OCI-LY7 (cell line): Measurements from ENCODE around the gene RAB3B. TPM values are rescaled to one million over a fixed set of nuclear protein-coding genes. Genes with fewer than 3 reads are reported as not detected.

Experiments
- BruUV-seq: library from RNA; stranded (reverse); fragments of 400-500 nt; replicated peaks from 2 replicates; lab custom pipeline; 2021; lab: Mats Ljungman, UMichigan
- CTCF ChIA-PET: fragments of 300-600 bp; sonication (Branson Sonifier 250); formaldehyde crosslinking; loops from one replicate; lab custom pipeline; 2022; ENCODE audit warnings: antibody characterized with exemption; ENCODE audit not compliant: unreplicated experiment; lab: Charles Lee
- POLR2A ChIA-PET: fragments of 300-600 bp; sonication (Branson Sonifier 250); formaldehyde crosslinking; loops from one replicate; lab custom pipeline; 2022; ENCODE audit warnings: antibody characterized with exemption; lab: Charles Lee
- DNase-seq: peaks from one replicate; pipeline ENCODE4 v3.0.0-alpha.2; 2015; ENCODE audit warnings: low spot score
- H2AFZ ChIP-seq: fragments of 200-600 bp; sonication (generic), shearing (Covaris generic); 2 replicates; pipeline ENCODE4 v1.6.1; 2014; ENCODE audit warnings: mild to moderate bottlenecking, antibody characterized with exemption, low read length, moderate library complexity
- H3K27ac ChIP-seq: fragments of 200-600 bp; sonication (generic); 2 replicates; pipeline ENCODE4 v1.5.1; 2014; ENCODE audit warnings: mixed run types, low read depth, mild to moderate bottlenecking, moderate library complexity, low read length, inconsistent platforms; ENCODE audit not compliant: poor library complexity, severe bottlenecking
- H3K36me3 ChIP-seq: fragments of 200-600 bp; sonication (generic); 2 replicates; pipeline ENCODE4 v1.6.1; 2014; ENCODE audit warnings: mild to moderate bottlenecking, antibody characterized with exemption, low read length, moderate library complexity, mixed read lengths; ENCODE audit not compliant: insufficient read depth
- H3K4me1 ChIP-seq: fragments of 200-600 bp; sonication (generic); 2 replicates; pipeline ENCODE4 v1.5.1; 2014; ENCODE audit warnings: mild to moderate bottlenecking, low read length; ENCODE audit not compliant: insufficient read depth, poor library complexity, severe bottlenecking
- H3K4me2 ChIP-seq: fragments of 200-600 bp; sonication (generic); 2 replicates; pipeline ENCODE4 v1.6.1; 2014; ENCODE audit warnings: mild to moderate bottlenecking, low read length
- H3K4me3 ChIP-seq: fragments of 200-600 bp; sonication (generic); 2 replicates; pipeline ENCODE4 v1.5.1; 2014; ENCODE audit warnings: mild to moderate bottlenecking, low read depth, low read length; ENCODE audit not compliant: poor library complexity, severe bottlenecking
- H3K79me2 ChIP-seq: fragments of 200-600 bp; sonication (generic); 2 replicates; pipeline ENCODE4 v1.6.1; 2016; ENCODE audit warnings: low read depth, mild to moderate bottlenecking, low read length, moderate library complexity, mixed read lengths; ENCODE audit not compliant: insufficient read depth
- H3K9me2 ChIP-seq: fragments of 200-600 bp; sonication (generic); 2 replicates; pipeline ENCODE4 v1.6.1; 2016; ENCODE audit warnings: mild to moderate bottlenecking, low read length, mixed read lengths; ENCODE audit not compliant: insufficient read depth
- H3K9me3 ChIP-seq: fragments of 200-600 bp; sonication (generic); 2 replicates; pipeline ENCODE4 v1.6.1; 2014; ENCODE audit warnings: mild to moderate bottlenecking, mixed run types, low read length, mixed read lengths
- H4K20me1 ChIP-seq: fragments of 200-600 bp; sonication (generic); 2 replicates; pipeline ENCODE4 v1.6.1; 2014; ENCODE audit warnings: mild to moderate bottlenecking, antibody characterized with exemption, low read length, moderate library complexity, mixed read lengths; ENCODE audit not compliant: insufficient read depth
- EZH2phosphoT487 ChIP-seq: fragments of 200-600 bp; sonication (generic); IDR thresholded peaks from 2 replicates; pipeline ENCODE4 v1.6.1; 2018; ENCODE audit warnings: low read depth, borderline replicate concordance, mild to moderate bottlenecking, mixed run types, antibody characterized with exemption, low read length, moderate library complexity, mixed read lengths
- intact Hi-C: fragments of 100-400 bp; cut with micrococcal nuclease; formaldehyde crosslinking; loops from one replicate; pipeline ENCODE4 v1.10.0; 2022; ENCODE audit not compliant: unreplicated experiment
- total RNA-seq, 2 experiments: library from RNA; depleted of rRNA in 1 of 2; stranded (reverse); fragments of >200 nt in 1 of 2; shearing (Covaris generic) in 1 of 2; gene quantifications; 2 replicates each; pipeline ENCODE4 v1.2.3, GENCODE V29; 2014 to 2022
- TF ChIP-seq, protein P1 (sequence below): fragments of 200-600 bp; sonication (generic); conservative IDR thresholded peaks from 2 replicates; pipeline ENCODE4 v1.5.1; 2014; ENCODE audit warnings: mild to moderate bottlenecking, antibody characterized with exemption, low read length, moderate library complexity, mixed read lengths

RAB3B gene
- total RNA-seq, 2 experiments from 2014 or later, result 0.03 TPM; not detected in 1

- Histone ChIP-seq H2AFZ (no peak overlapping the region), H3K4me2 (no peak overlapping the region), H3K9me3 (no peaks in the 10 kb centered on the region), H3K4me1 (peaks cover 4% of the 10 kb centered on the region), H3K36me3 (no peaks in the 10 kb centered on the region), H3K9me2 (no peaks in the 10 kb centered on the region), H3K4me3 (no peak overlapping the region), H3K27ac (no peak overlapping the region), H4K20me1 (no peaks in the 10 kb centered on the region), H3K79me2 (no peaks in the 10 kb centered on the region)
- BruUV-seq, result no TSS peak
- no peak for DNase-seq
- POLR2A ChIA-PET, result interaction anchor here (0.6 kb wide), 1 partner anchor 49 kb away, joined by 3 read pairs; no protein-coding TSS in a partner anchor
- intact Hi-C loops, result no loop called here
- CTCF ChIA-PET, result interaction anchor here (0.9 kb wide), 1 partner anchor 11 kb away, joined by 3 read pairs; no protein-coding TSS in a partner anchor
- TF ChIP-seq, protein P1, sequence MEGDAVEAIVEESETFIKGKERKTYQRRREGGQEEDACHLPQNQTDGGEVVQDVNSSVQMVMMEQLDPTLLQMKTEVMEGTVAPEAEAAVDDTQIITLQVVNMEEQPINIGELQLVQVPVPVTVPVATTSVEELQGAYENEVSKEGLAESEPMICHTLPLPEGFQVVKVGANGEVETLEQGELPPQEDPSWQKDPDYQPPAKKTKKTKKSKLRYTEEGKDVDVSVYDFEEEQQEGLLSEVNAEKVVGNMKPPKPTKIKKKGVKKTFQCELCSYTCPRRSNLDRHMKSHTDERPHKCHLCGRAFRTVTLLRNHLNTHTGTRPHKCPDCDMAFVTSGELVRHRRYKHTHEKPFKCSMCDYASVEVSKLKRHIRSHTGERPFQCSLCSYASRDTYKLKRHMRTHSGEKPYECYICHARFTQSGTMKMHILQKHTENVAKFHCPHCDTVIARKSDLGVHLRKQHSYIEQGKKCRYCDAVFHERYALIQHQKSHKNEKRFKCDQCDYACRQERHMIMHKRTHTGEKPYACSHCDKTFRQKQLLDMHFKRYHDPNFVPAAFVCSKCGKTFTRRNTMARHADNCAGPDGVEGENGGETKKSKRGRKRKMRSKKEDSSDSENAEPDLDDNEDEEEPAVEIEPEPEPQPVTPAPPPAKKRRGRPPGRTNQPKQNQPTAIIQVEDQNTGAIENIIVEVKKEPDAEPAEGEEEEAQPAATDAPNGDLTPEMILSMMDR, result no peak
- TF ChIP-seq EZH2phosphoT487, result no peak
These were observed 12.4 kb downstream of the RAB3B start for GRCh38 chr1:51978099-51978498.

- Histone ChIP-seq H3K36me3 (no peaks in the 10 kb centered on the region), H3K27ac (no peak overlapping the region), H3K9me2 (no peaks in the 10 kb centered on the region), H3K4me1 (peaks cover 4% of the 10 kb centered on the region), H4K20me1 (no peaks in the 10 kb centered on the region), H3K79me2 (no peaks in the 10 kb centered on the region), H2AFZ (no peak overlapping the region), H3K4me3 (no peak overlapping the region), H3K4me2 (no peak overlapping the region), H3K9me3 (no peaks in the 10 kb centered on the region)
- no peak for TF ChIP-seq EZH2phosphoT487
- TF ChIP-seq, protein P1, result no peak
- ChIA-PET CTCF (interaction anchor here (0.9 kb wide), 1 partner anchor 10 kb away, joined by 3 read pairs; no protein-coding TSS in a partner anchor), POLR2A (no interaction called here)
- no TSS peak for BruUV-seq
- intact Hi-C loops, result no loop called here
- DNase-seq, result no peak
These were observed 13.5 kb downstream of the RAB3B start for GRCh38 chr1:51976846-51977602.
